NCI-H345 (cell line): ENCODE results near the gene SRCIN1.

Experiments
- DNase-seq: peaks from one replicate; lab custom pipeline; 2025; lab: John Stamatoyannopoulos, UW

The SRCIN1 gene

GRCh38 chr17:38598536-38598935 is 7.2 kb downstream of the SRCIN1 start:
- DNase-seq: peak; percentile 91

GRCh38 chr17:38597375-38597774 is 8.4 kb downstream of the SRCIN1 start:
- DNase-seq: no peak

GRCh38 chr17:38596651-38597050 is 9.1 kb downstream of the SRCIN1 start:
- DNase-seq: no peak

GRCh38 chr17:38595892-38596291 is 9.9 kb downstream of the SRCIN1 start:
- no peak for DNase-seq

- no peak for DNase-seq
Observed at GRCh38 chr17:38594152-38594551, 11.6 kb downstream of the SRCIN1 start.

GRCh38 chr17:38592487-38592886 is 13.3 kb downstream of the SRCIN1 start:
- DNase-seq: no peak

GRCh38 chr17:38591759-38592241 is 14.0 kb downstream of the SRCIN1 start:
- no peak for DNase-seq

- no peak for DNase-seq
Observed at GRCh38 chr17:38590988-38591758, 14.6 kb downstream of the SRCIN1 start.

GRCh38 chr17:38589462-38590114 is 16.2 kb downstream of the SRCIN1 start:
- DNase-seq: no peak

- peak; percentile 61 for DNase-seq
Observed at GRCh38 chr17:38588788-38589174, 17.0 kb downstream of the SRCIN1 start.

- peak; percentile 77 for DNase-seq
Observed at GRCh38 chr17:38587947-38588787, 17.6 kb downstream of the SRCIN1 start.

- no peak for DNase-seq
Observed at GRCh38 chr17:38587203-38587602, 18.5 kb downstream of the SRCIN1 start.

GRCh38 chr17:38586788-38587187 is 19.0 kb downstream of the SRCIN1 start:
- DNase-seq: no peak

GRCh38 chr17:38585918-38586529 is 19.7 kb downstream of the SRCIN1 start:
- no peak for DNase-seq

- DNase-seq: peak; percentile 21
Observed at GRCh38 chr17:38585056-38585917, 20.5 kb downstream of the SRCIN1 start.

- peak; percentile 52 for DNase-seq
Observed at GRCh38 chr17:38584350-38584925, 21.3 kb downstream of the SRCIN1 start.

- no peak for DNase-seq
Observed at GRCh38 chr17:38583828-38584349, 21.9 kb downstream of the SRCIN1 start.

- DNase-seq: no peak
Observed at GRCh38 chr17:38583176-38583575, 22.6 kb downstream of the SRCIN1 start.

GRCh38 chr17:38582069-38582468 is 23.7 kb downstream of the SRCIN1 start:
- DNase-seq: no peak

- peak; percentile 86 for DNase-seq
Observed at GRCh38 chr17:38579934-38580333, 25.8 kb downstream of the SRCIN1 start.
